Choroid plexus epithelial cell (primary cell): ENCODE results near the gene MTPN.

Experiments used
- DNase-seq: peaks from one replicate; pipeline ENCODE4 v3.0.0-alpha.2; 2010; ENCODE audit warnings: low read depth
- H3K4me3 ChIP-seq: 2 replicates; pipeline ENCODE4 v1.5.1; 2011; ENCODE audit warnings: low read depth, mild to moderate bottlenecking, control low read depth, low read length, moderate library complexity
- CTCF ChIP-seq: conservative IDR thresholded peaks from 2 replicates; pipeline ENCODE4 v1.5.1; 2011; ENCODE audit warnings: low read depth, mild to moderate bottlenecking, control low read depth, inconsistent platforms, low read length, moderate library complexity

MTPN gene

GRCh38 chr7:136000288-136000913 is 23.2 kb upstream of the MTPN start:
- no peak for TF ChIP-seq CTCF
- DNase-seq, result peak; percentile 77
- no peak overlapping the region for H3K4me3 ChIP-seq

GRCh38 chr7:135998081-135998480 is 20.9 kb upstream of the MTPN start:
- no peak for TF ChIP-seq CTCF
- DNase-seq, result no peak
- H3K4me3 ChIP-seq, result no peak overlapping the region

GRCh38 chr7:135995748-135996147 is 18.6 kb upstream of the MTPN start:
- TF ChIP-seq CTCF, result no peak
- DNase-seq, result peak; percentile 22
- no peak overlapping the region for H3K4me3 ChIP-seq

GRCh38 chr7:135994466-135995205 is 17.5 kb upstream of the MTPN start:
- TF ChIP-seq CTCF, result no peak
- DNase-seq, result peak; percentile 67
- no peak overlapping the region for H3K4me3 ChIP-seq

GRCh38 chr7:135993950-135994349 is 16.8 kb upstream of the MTPN start:
- no peak for TF ChIP-seq CTCF
- H3K4me3 ChIP-seq, result no peak overlapping the region
- no peak for DNase-seq

- no peak for DNase-seq
- no peak for TF ChIP-seq CTCF
- no peak overlapping the region for H3K4me3 ChIP-seq
Measured at GRCh38 chr7:135991906-135992305, 14.7 kb upstream of the MTPN start.

GRCh38 chr7:135991322-135991721 is 14.2 kb upstream of the MTPN start:
- no peak overlapping the region for H3K4me3 ChIP-seq
- peak; percentile 27 for DNase-seq
- TF ChIP-seq CTCF, result no peak
